ENCODE results near the gene ACAA2.

Gene ACAA2

DNA sequence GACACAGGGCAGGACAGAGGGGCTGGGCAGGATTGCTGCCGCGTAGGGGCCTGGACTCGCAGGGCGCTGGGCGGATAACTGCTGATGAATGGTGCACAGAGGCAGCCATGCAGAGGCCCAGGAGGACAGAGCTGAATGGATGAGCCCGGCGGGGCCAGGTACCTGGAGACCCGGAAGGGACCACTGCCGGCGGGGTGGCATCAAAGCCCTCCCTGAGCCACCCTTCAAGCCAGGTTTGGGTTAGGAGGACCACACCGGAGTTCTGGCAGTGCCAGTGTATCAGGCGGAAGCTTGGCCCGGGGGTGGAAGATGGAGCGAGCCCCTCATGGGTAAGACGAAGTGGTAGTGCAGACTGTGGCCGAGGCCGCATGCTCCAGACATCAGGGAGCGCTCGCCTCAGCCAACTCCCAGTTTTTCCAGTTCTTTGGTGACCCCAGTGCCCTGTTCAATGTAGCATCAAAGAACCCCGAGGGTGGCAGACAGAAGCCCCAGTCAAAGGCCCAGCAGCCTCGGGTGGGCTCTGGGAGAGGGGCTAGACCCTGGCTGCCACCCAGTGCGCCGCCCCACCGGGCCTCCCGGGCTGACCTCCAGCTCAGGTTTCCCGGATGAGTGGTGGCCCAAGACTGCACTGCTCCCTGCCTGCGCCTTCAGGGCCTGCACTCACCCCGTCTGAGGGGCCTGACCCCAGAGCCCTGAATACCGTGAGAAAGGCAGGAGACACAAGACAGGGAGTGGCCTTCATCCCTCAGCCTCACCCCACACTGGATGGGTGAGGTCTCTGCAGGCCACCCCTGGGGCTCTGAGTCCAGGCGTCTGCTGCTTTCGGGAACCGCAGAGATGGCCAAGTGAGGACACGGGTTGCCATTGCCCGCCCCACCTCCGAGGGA, 50.9 kb downstream of the ACAA2 start:
- Histone ChIP-seq H3K9me3 (ENCODE audit: control insufficient read depth, low read length) (no peaks in the 10 kb centered on the region), H3K9ac (ENCODE audit: low read length) (no peak overlapping the region), H3K4me1 (ENCODE audit: control insufficient read depth, insufficient read depth, low read length) (no peaks in the 10 kb centered on the region), H3K27me3 (replicated peaks; ENCODE audit: control insufficient read depth, insufficient read depth, low read length) (peaks cover 10% of the 10 kb centered on the region), H3K36me3 (ENCODE audit: control insufficient read depth, insufficient read depth, low read length, severe bottlenecking) (no peaks in the 10 kb centered on the region), H3K4me3 (ENCODE audit: low read length) (no peak overlapping the region)
- no peak for DNase-seq (ENCODE audit: low read depth)

DNA sequence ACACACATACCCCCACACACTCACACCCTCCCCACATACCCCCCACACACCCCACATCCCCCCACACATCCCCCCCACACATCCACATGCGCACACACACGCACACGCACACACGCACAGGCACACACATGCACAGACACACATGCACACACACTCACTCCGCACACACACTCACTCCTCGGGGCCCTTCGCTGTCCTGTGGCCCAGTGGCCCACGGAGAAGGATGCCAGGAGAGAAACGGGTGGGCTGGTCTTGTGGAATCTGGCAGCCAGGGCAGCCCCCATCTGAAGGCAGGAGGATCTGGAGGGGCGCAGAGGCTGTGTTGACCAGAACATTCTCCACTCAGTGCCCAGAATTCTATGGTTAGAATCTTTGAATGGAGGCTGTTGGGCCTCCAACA, 51.6 kb downstream of the ACAA2 start:
- no peaks in the 10 kb centered on the region for H3K36me3 ChIP-seq (ENCODE audit: control insufficient read depth, insufficient read depth, low read length, severe bottlenecking)
- DNase-seq (ENCODE audit: low read depth), result no peak
- H3K27me3 ChIP-seq (replicated peaks; ENCODE audit: control insufficient read depth, insufficient read depth, low read length), result peaks cover 10% of the 10 kb centered on the region
- H3K4me1 ChIP-seq (ENCODE audit: control insufficient read depth, insufficient read depth, low read length), result no peaks in the 10 kb centered on the region
- no peak overlapping the region for H3K9ac ChIP-seq (ENCODE audit: low read length)
- H3K9me3 ChIP-seq (ENCODE audit: control insufficient read depth, low read length), result no peaks in the 10 kb centered on the region
- H3K4me3 ChIP-seq (ENCODE audit: low read length), result no peak overlapping the region

DNA sequence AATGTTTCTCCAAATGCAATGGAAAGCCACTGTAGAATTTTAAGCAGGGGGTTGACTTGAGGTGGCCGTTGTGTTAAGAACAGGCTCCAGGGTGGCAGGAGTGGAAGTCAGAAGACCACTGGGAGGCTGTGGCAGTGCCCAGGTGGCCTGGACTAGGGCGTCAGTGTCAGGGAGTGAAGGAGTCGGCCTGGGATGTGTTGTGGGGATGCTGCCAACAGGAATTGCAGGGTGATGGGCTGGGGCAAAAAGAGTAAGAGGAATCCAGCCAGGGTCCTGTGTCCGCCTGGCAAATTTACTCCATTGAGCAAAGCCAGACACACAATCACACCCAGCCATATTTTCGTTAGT, 55.1 kb downstream of the ACAA2 start:
- Histone ChIP-seq H3K9me3 (ENCODE audit: control insufficient read depth, low read length) (no peaks in the 10 kb centered on the region), H3K27me3 (replicated peaks; ENCODE audit: control insufficient read depth, insufficient read depth, low read length) (peaks cover 6% of the 10 kb centered on the region), H3K4me1 (ENCODE audit: control insufficient read depth, insufficient read depth, low read length) (no peaks in the 10 kb centered on the region), H3K36me3 (ENCODE audit: control insufficient read depth, insufficient read depth, low read length, severe bottlenecking) (no peaks in the 10 kb centered on the region), H3K9ac (ENCODE audit: low read length) (no peak overlapping the region), H3K4me3 (ENCODE audit: low read length) (no peak overlapping the region)
- DNase-seq (ENCODE audit: low read depth), result no peak

DNA sequence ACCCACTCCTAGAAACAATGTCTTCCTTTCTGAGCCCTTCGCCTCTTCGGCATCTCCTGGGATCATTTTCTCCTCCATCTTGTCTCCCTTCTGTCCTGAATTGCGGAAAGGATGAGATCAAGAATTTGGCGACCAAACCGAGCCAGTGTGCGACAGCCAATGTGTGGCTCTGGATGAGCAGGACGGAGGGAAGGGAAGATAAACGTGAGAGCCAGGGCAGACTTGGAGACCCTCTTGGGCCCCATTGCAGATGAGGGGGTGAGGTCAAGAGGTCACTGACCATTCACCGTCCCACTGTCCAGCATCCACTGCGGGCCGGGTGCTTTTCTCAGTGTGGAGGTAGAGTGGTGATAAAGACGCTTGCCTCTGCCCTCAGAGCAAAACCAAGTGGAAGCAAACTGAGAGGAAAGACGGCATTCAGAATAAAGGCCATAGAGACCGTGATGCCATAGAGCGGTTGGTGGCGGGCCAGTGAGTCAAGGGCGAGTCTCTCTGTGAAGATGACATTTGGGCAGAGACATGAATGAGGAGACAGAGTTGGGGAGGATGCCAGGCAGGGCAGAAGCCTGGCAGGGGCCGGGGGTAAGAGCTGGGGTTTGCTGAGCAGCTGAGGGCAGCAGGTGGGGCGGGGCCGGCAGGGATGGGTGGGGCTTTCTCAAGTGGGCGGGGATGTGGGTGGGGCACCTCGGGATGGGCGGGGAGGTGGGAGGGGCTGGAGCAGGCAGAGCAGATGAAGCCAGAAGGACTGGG, 55.6 kb downstream of the ACAA2 start:
- Histone ChIP-seq H3K9ac (ENCODE audit: low read length) (no peak overlapping the region), H3K4me3 (ENCODE audit: low read length) (no peak overlapping the region), H3K36me3 (ENCODE audit: control insufficient read depth, insufficient read depth, low read length, severe bottlenecking) (no peaks in the 10 kb centered on the region), H3K27me3 (replicated peaks; ENCODE audit: control insufficient read depth, insufficient read depth, low read length) (peaks cover 8% of the 10 kb centered on the region), H3K9me3 (ENCODE audit: control insufficient read depth, low read length) (no peaks in the 10 kb centered on the region), H3K4me1 (ENCODE audit: control insufficient read depth, insufficient read depth, low read length) (no peaks in the 10 kb centered on the region)
- no peak for DNase-seq (ENCODE audit: low read depth)

DNA sequence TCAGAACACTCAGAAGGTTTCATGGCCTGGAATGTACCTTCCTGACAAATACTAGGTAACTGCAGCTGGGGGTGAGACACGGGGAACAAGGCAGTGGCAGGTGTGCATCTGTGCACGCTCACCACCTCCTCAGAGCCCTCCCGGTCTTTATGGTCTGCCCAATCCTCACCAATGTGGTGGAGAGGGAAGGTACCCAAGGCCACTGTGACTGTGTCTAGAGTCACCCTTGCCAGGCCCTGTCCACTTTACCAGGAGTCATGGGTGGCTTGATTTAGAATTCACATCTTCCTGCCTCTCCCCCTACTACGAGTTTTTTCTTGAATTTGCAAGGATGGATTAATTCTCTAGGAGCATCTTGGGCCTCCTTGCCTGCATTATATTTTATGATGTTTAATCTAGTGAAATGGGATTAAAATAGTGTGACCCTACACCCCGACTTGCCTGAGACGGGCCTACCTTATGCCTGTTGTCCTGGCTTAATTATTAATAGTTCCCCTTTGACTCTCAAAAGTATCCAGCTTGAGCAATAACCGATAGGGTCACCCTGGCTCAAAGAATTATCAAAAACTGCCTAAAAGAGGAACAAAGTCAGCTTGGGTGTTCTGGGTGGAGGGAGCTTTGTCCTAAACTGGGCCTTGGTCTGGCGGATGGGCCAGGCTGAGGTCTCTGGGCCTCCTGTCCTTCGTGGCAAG, 56.5 kb downstream of the ACAA2 start:
- Histone ChIP-seq H3K9me3 (ENCODE audit: control insufficient read depth, low read length) (no peaks in the 10 kb centered on the region), H3K36me3 (ENCODE audit: control insufficient read depth, insufficient read depth, low read length, severe bottlenecking) (no peaks in the 10 kb centered on the region), H3K4me3 (ENCODE audit: low read length) (no peak overlapping the region), H3K4me1 (ENCODE audit: control insufficient read depth, insufficient read depth, low read length) (no peaks in the 10 kb centered on the region), H3K9ac (ENCODE audit: low read length) (no peak overlapping the region), H3K27me3 (replicated peaks; ENCODE audit: control insufficient read depth, insufficient read depth, low read length) (peaks cover 15% of the 10 kb centered on the region)
- no peak for DNase-seq (ENCODE audit: low read depth)

DNA sequence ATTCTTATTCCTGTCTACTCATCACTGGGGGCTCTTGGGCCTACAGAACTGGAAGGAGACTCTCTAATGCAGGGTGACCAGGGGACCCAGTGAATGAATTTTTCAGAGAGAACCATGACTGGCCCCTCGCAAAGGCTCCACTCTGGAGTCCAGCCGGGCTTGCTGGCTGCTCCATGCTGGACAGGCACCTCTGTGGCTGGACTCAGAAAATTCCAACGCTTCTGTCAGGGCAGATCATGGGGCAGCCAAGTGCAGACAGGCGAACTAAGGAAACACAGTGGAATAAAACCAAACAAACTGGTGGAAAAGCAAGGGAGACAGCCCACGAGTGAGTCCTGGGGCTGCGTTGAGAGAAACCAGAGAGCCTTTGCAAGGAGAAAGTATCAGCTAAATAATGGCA, 57.2 kb downstream of the ACAA2 start:
- Histone ChIP-seq H3K4me3 (ENCODE audit: low read length) (no peak overlapping the region), H3K4me1 (ENCODE audit: control insufficient read depth, insufficient read depth, low read length) (no peaks in the 10 kb centered on the region), H3K36me3 (ENCODE audit: control insufficient read depth, insufficient read depth, low read length, severe bottlenecking) (no peaks in the 10 kb centered on the region), H3K9ac (ENCODE audit: low read length) (no peak overlapping the region), H3K9me3 (ENCODE audit: control insufficient read depth, low read length) (no peaks in the 10 kb centered on the region), H3K27me3 (replicated peaks; ENCODE audit: control insufficient read depth, insufficient read depth, low read length) (peaks cover 16% of the 10 kb centered on the region)
- no peak for DNase-seq (ENCODE audit: low read depth)

DNA sequence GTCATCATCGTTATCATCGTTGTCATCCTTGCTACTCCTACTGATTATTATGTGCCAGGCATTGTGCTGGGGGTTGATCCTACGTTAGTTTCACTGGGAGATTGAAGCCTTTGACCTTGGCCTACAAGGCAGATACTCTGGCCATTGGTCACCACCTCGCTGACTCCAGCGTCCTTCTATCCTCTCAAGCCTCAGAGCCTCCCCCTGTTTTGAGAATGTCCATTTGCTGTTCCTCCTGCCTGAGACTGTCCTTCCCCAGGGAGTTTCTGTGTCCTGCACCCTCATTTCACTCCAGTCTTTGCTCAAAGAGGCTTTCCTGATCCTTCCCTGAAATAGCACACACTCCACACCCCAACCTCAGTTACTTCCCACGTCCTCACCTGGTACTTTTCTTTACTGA, 57.8 kb downstream of the ACAA2 start:
- Histone ChIP-seq H3K9ac (ENCODE audit: low read length) (no peak overlapping the region), H3K36me3 (ENCODE audit: control insufficient read depth, insufficient read depth, low read length, severe bottlenecking) (no peaks in the 10 kb centered on the region), H3K27me3 (replicated peaks; ENCODE audit: control insufficient read depth, insufficient read depth, low read length) (peaks cover 16% of the 10 kb centered on the region), H3K4me1 (ENCODE audit: control insufficient read depth, insufficient read depth, low read length) (no peaks in the 10 kb centered on the region), H3K4me3 (ENCODE audit: low read length) (no peak overlapping the region), H3K9me3 (ENCODE audit: control insufficient read depth, low read length) (no peaks in the 10 kb centered on the region)
- no peak for DNase-seq (ENCODE audit: low read depth)

DNA sequence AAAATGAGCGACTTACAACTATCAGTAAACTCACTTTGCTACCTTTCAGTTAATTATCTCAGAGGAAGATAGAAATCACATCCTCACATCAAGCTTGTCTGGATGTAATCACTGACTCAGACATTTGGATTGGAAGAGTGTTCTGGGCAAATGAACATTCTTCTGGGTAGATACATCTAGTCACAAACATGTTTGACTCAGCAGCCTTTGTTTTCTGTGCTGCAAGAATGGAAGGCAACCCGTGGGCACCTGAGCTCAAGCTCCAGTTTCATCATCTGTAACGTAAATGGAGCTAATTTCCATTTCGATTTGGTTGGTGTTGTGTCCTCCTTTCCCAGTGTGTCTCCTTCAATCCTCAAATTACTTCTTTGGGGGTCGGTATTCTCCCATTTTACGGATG, 58.5 kb downstream of the ACAA2 start:
- Histone ChIP-seq H3K4me1 (ENCODE audit: control insufficient read depth, insufficient read depth, low read length) (no peaks in the 10 kb centered on the region), H3K36me3 (ENCODE audit: control insufficient read depth, insufficient read depth, low read length, severe bottlenecking) (no peaks in the 10 kb centered on the region), H3K9me3 (ENCODE audit: control insufficient read depth, low read length) (no peaks in the 10 kb centered on the region), H3K4me3 (ENCODE audit: low read length) (no peak overlapping the region), H3K9ac (ENCODE audit: low read length) (no peak overlapping the region), H3K27me3 (replicated peaks; ENCODE audit: control insufficient read depth, insufficient read depth, low read length) (peaks cover 16% of the 10 kb centered on the region)
- DNase-seq (ENCODE audit: low read depth), result no peak

DNA sequence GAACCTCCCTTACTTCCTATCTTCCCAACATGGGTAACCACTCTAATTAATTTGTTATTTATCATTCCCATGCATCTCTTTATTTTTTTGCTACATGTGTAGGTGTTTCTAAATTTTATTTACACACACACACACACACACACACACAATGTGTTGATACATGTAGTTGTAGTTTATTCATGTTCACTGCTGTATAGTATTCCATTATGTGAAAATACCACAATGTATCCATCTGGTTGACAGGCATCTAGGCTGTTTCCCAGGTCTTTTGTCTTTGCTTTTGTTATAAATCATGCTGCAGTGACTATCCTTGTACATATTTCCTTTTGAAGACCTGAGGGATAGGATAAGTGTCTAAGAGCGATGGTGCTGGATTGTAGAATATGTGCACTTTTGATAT, 59.7 kb downstream of the ACAA2 start:
- H3K4me1 ChIP-seq (ENCODE audit: control insufficient read depth, insufficient read depth, low read length), result no peaks in the 10 kb centered on the region
- H3K9ac ChIP-seq (ENCODE audit: low read length), result no peak overlapping the region
- peaks cover 12% of the 10 kb centered on the region for H3K27me3 ChIP-seq (replicated peaks; ENCODE audit: control insufficient read depth, insufficient read depth, low read length)
- H3K36me3 ChIP-seq (ENCODE audit: control insufficient read depth, insufficient read depth, low read length, severe bottlenecking), result no peaks in the 10 kb centered on the region
- no peaks in the 10 kb centered on the region for H3K9me3 ChIP-seq (ENCODE audit: control insufficient read depth, low read length)
- DNase-seq (ENCODE audit: low read depth), result no peak
- H3K4me3 ChIP-seq (ENCODE audit: low read length), result no peak overlapping the region

DNA sequence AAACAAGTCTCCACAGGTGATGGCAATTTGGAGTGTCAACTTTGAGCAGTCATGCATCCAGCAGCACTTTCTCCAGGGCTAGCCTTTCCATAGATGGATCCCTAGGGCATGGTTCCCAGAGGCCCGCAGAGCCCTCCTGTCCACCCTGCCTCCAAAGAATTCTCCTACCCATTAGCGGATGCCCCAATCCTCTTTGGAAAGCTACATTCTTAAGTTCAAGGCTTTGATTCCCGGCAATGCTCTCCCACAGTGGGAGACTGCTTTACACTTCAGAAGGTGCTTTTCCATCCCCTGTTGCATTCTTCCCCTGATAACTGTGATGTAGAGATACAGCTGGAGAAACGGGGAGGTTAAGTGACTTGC, 61.3 kb downstream of the ACAA2 start:
- H3K4me3 ChIP-seq (ENCODE audit: low read length), result no peak overlapping the region
- no peaks in the 10 kb centered on the region for H3K36me3 ChIP-seq (ENCODE audit: control insufficient read depth, insufficient read depth, low read length, severe bottlenecking)
- no peak for DNase-seq (ENCODE audit: low read depth)
- H3K9ac ChIP-seq (ENCODE audit: low read length), result no peak overlapping the region
- peaks cover 12% of the 10 kb centered on the region for H3K27me3 ChIP-seq (replicated peaks; ENCODE audit: control insufficient read depth, insufficient read depth, low read length)
- H3K4me1 ChIP-seq (ENCODE audit: control insufficient read depth, insufficient read depth, low read length), result no peaks in the 10 kb centered on the region
- H3K9me3 ChIP-seq (ENCODE audit: control insufficient read depth, low read length), result no peaks in the 10 kb centered on the region

DNA sequence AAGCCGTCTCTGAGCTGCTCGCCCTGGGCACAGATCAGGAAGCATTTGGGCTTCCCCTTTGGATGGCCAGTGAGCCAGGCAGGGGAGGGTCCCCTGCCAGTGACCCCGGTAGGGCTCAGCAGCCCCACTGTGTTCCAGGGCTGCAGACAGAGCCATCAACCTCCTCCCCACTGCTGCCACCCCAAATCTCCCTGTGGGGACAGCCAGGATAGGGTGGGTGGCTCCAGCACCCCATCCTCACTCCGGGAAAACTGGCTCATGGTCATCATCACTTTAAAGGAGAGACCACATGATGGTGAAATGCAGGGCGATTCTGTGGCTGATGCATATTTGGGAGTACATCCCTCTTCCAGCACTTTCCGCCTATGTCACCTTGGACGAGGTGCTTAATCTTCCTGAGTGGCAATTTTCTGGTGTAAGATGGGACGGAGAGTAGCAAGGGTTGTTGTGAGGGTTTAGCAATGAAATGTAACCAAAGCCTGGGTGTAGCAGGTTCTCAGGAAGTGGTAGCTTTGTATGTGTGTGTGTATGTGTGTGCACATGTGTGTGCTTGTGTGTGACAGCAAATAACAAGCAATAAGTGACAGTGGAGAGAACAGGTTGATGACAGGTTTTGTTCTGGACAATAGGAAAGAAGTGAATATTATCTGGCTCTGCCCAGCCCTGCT, 61.8 kb downstream of the ACAA2 start:
- DNase-seq (ENCODE audit: low read depth), result no peak
- Histone ChIP-seq H3K9ac (ENCODE audit: low read length) (no peak overlapping the region), H3K36me3 (ENCODE audit: control insufficient read depth, insufficient read depth, low read length, severe bottlenecking) (no peaks in the 10 kb centered on the region), H3K9me3 (ENCODE audit: control insufficient read depth, low read length) (no peaks in the 10 kb centered on the region), H3K4me3 (ENCODE audit: low read length) (no peak overlapping the region), H3K4me1 (ENCODE audit: control insufficient read depth, insufficient read depth, low read length) (no peaks in the 10 kb centered on the region), H3K27me3 (replicated peaks; ENCODE audit: control insufficient read depth, insufficient read depth, low read length) (peaks cover 14% of the 10 kb centered on the region)

Data from adipocyte (in vitro differentiated cells).